HG03521 (cell line): ENCODE results near the gene RALGPS1.
"Not testable (repeated sequence)": the region's sequence is repeated elsewhere in the genome, so short reads cannot be mapped to it uniquely, and the experiment has no call there.

Experiments
- ATAC-seq: cut with Tn5 transposase; IDR thresholded peaks from one replicate; pipeline ENCODE4 v1.9.1; 2021; ENCODE audit warnings: mild to moderate bottlenecking, moderate library complexity; ENCODE audit not compliant: unreplicated experiment

Gene RALGPS1

GRCh38 chr9:126985870-126986498 is 71.4 kb downstream of the RALGPS1 start:
- no peak for ATAC-seq

GRCh38 chr9:126986506-126986951 is 71.9 kb downstream of the RALGPS1 start:
- ATAC-seq = no peak

GRCh38 chr9:126988857-126989256 is 74.3 kb downstream of the RALGPS1 start:
- ATAC-seq = no peak

GRCh38 chr9:126989847-126990842 is 75.6 kb downstream of the RALGPS1 start:
- no peak for ATAC-seq

- no peak for ATAC-seq
These were observed 76.6 kb downstream of the RALGPS1 start for GRCh38 chr9:126991183-126991582.

GRCh38 chr9:126992427-126992826 is 77.8 kb downstream of the RALGPS1 start:
- ATAC-seq = no peak

GRCh38 chr9:126999315-127000068 is 84.9 kb downstream of the RALGPS1 start:
- no peak for ATAC-seq

- ATAC-seq = peak; percentile 88
These were observed 90.6 kb downstream of the RALGPS1 start for GRCh38 chr9:127004946-127005769.

GRCh38 chr9:127005770-127006314 is 91.3 kb downstream of the RALGPS1 start:
- peak; percentile 10 for ATAC-seq

- ATAC-seq = no peak
These were observed 93.1 kb downstream of the RALGPS1 start for GRCh38 chr9:127007638-127008037.

GRCh38 chr9:127008076-127008475 is 93.5 kb downstream of the RALGPS1 start:
- no peak for ATAC-seq

GRCh38 chr9:127011772-127012171 is 97.2 kb downstream of the RALGPS1 start:
- no peak for ATAC-seq

GRCh38 chr9:127012250-127012649 is 97.7 kb downstream of the RALGPS1 start:
- no peak for ATAC-seq

GRCh38 chr9:127013597-127013996 is 99.0 kb downstream of the RALGPS1 start:
- no peak for ATAC-seq

- ATAC-seq = no peak
These were observed 99.8 kb downstream of the RALGPS1 start for GRCh38 chr9:127014216-127014909.

- no peak for ATAC-seq
These were observed 100.4 kb downstream of the RALGPS1 start for GRCh38 chr9:127014910-127015540.

- no peak for ATAC-seq
These were observed 101.4 kb downstream of the RALGPS1 start for GRCh38 chr9:127015921-127016512.

GRCh38 chr9:127017979-127018378 is 103.4 kb downstream of the RALGPS1 start:
- ATAC-seq = not testable (repeated sequence)

GRCh38 chr9:127018935-127019334 is 104.4 kb downstream of the RALGPS1 start:
- no peak for ATAC-seq
